Right lobe of liver (tissue), 4 donors: ENCODE data around the gene CPNE6.
A peak's percentile ranks its signal among the peaks of the same experiment; 100 is the strongest.

Experiments used
- CTCF ChIP-seq, 4 donors: fragments of 200-600 bp in 3 of 4; fragments of 450-650 bp in 1 of 4; IDR thresholded peaks; one replicate each; pipeline versions ENCODE4 v1.5.1 to v1.8.0; 2016 to 2022; ENCODE audit warnings: antibody characterized with exemption in 4 of 4, mild to moderate bottlenecking in 2 of 4
- POLR2A ChIP-seq: fragments of 450-650 bp; IDR thresholded peaks from one replicate; pipeline ENCODE4 v1.6.1; 2017; ENCODE audit warnings: antibody characterized with exemption, mild to moderate bottlenecking
- donor health status: DM: no; HTN: no; CAD: no.
- donor health status: DM: no; HTN: no; CAD: no.
- donor health status: DM: no; HTN: yes; CAD: no.

GRCh38 chr14:24080888-24081738 is 9.8 kb downstream of the CPNE6 start:
- TF ChIP-seq CTCF (IDR thresholded peaks at IDR 0.05): no peak
- peak; percentile 72 for TF ChIP-seq POLR2A
